Activated gamma-delta T cell (primary cell): Measurements from ENCODE around the gene FOXP4.

Experiments
- DNase-seq: peaks from one replicate; lab custom pipeline; 2025; lab: John Stamatoyannopoulos, UW

The FOXP4 gene

DNA sequence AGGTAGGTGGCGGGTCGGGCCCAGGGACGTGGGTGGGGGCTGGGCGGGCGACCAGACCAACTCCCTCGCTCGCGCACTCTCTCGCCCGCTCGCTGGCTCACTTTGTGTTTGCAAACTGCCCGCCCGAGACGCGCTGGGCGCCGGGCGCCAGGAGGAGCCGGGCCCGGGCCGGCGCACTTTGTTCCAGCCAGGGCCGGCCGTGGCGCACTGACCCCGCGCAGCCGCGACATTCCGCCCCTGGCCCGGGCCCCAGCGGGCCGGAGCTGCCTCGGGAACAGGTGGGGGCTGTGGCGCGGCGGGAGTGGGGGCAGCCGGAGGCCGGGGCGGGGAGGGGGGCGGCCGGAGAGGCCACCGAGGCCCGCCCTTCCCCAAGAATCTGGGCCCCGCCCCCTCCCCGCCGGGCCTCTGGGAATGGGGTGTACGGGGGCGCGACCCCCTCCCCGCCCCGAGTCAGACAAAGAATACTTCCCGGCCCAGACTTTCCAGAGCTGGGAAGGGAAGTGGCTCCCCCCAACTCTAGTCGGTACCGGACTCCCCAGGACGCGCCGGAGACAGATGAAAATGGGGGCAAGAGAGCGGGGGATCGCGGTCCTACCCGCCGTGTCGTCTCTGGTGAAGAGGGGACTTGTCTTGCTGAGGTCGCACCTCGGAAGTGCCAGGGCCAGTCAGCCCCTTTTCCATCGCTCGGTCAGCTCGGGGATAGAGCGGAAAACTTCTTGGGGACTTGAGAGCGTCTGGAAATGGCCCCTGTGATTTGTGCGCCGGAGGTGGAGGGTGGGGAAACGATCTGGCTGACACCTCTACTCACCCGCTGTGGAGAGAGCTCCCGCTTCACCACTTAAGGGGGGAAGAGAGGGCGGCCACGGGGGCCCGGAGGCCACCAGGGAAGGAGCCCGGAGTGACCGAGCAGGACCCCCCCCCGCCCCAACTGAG lies 951 bp downstream of the FOXP4 start:
- no peak for DNase-seq

DNA sequence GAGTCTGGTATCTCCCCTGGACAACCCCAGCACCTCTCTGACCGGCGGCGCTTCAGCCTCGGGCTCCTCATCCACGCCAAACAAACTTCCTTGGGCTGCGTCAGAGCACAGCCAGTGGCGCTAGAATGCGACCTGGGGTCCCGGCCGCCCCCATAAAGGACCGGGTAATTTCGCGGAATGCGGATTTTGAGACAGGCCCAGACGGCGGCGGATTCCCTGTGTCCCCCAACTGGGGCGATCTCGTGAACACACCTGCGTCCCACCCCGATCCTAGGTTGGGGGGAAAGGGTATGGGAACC lies 1.6 kb downstream of the FOXP4 start:
- DNase-seq, result no peak

DNA sequence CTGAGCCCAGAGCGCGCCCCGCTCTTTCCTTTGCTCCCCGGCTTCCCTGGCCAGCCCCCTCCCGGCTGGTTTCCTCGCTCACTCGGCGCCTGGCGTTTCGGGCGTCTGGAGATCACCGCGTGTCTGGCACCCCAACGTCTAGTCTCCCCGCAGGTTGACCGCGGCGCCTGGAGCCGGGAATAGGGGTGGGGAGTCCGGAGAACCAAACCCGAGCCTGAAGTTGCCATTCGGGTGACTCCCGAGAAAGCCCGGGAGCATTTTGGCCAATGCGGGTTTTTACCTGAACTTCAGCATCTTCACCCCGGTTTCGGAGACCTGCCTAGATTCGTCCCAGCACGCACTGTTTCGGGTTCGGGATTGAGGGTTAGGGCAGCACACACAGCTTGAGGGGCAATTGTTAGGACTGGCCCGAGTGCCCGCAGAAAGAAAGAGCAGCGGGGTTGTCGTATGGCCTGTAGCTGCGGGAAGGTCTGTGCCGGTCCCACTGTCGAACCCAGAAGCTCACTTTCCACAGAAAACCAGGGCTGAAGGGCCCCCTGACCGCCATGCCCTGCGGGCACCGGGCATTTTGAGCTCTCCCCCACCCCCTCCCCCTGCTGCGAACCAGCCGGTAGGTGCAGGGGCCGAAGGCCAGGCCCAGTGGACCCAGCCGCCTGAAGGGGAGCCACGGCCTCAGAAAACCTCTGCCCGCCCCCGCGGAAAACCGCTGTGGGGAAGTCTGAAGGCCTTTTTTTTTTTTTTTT lies 2.1 kb downstream of the FOXP4 start:
- peak; percentile 50 for DNase-seq

DNA sequence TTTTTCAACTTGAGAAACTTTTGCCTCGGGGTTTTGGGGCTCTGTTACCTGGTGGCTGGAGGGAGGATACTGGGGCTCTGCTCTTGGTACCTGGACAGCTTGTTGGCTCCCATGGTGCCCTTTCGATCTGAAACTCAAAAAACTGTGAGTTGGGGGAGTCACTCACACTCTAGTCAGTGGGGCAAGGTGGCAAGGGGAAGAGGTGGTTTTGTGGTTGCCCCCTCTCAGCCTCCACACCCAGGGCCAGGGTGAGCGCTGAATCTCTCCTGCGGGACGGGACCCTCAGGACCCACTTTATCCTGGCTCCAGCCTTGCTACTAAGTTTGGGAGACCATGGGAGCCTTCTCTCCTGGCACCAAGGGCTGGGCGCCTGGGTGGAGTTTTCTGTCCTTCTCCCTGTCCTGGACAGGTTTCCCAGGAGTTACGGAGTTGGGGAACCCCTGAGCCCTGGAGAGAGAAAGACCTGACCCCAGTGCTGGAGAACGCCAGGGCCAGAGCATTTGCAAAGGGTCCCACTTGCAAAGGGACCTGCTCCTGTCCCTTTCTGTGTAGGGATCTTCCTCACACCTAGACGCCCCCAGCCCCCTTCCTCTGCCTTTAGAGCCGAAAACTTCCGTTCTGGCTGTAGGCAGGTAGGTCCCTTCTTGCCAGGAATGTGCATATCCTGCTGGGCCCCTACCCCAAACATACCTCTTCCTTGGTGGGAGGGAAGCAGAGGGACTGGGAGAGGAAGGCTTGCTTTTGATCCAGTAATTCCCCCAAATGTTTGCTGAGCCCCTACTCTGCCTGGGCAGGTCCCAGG lies 2.9 kb downstream of the FOXP4 start:
- DNase-seq, result no peak

DNA sequence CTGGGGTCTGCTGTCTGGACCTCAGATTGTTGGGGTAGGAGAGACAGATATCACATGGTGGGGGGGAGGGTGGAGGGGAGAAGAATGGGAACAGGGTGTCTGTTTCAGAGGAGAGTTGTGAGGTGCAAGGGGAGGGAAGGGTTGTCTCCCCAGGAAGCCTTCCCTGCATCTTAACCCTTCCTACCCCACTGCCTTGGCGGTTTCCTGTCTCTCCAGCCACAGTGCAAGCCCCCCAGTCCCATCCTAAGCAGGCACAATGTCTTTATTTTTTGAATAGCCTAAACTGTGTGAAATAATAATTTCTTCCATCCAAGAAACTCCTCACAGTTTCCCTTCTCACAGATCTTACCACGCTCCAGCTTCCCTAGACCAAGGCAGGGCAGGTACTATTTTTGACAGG lies 3.5 kb downstream of the FOXP4 start:
- DNase-seq, result no peak

DNA sequence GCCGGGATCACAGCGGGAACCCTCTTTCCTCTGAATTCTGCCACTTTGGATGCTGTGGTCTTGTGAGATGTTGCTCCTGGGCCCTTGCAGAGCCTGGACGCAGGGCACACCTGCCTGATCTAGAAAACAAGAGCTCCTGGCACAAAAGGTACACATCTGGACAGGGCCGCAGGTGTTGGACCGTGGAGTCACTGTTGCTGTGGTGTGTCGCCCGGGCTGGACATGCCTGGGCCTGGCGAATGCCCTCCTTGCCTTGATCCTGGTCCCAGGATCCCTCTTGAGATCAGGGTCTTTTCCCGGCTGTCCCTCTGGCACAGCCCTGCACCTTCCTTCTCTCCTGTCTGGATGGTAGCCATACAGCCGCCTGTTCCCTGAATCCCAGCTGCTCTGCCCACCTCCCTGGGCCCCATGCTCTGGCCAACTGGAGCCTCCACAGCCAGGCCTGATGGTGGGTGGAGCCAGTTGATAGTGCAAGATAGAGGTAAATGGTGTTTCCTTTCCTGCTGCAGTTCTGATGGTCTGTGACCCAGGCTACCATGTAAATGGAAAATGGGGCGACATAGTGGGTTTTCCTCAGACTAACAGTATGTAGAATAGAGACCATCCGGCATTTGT lies 5.0 kb downstream of the FOXP4 start:
- no peak for DNase-seq

DNA sequence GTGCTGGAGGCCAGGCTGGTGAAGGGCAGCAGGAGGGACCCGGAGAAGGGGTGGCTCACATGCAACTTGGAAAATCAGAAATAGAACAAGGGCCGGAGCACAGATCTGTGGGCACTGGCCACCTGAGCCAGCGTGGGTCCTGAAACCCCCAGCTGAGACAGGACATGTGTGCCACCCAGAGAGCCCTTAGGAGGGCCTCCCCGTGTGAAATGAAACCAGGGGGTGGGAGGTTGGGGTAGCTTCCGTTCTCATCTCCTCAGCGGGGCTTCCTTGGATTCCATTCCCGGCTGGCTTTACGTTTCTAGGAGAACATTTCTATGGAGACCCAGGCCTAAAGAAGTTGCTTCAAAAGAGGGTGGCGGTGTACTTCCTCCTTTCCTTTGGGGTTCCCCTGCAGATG lies 5.7 kb downstream of the FOXP4 start:
- DNase-seq, result no peak

DNA sequence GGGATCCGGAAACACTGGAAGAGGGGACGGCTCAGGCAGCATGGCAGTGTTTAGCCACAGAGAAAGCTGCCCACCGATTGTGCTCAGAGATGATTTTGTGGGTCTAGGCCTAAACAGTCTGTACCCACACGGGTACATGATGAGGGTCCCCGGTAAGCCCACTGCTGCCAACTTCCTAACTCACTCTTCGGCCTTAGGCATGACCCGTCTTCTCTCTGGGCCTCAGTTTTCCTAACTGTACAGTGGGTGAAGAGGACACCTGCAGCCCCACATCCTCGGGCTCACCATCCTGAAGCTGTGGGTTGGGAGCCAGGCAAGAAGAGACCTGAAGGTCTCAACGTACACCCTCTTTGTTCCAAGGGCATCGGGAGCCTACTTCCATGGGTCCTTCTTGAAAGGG lies 6.5 kb downstream of the FOXP4 start:
- no peak for DNase-seq

DNA sequence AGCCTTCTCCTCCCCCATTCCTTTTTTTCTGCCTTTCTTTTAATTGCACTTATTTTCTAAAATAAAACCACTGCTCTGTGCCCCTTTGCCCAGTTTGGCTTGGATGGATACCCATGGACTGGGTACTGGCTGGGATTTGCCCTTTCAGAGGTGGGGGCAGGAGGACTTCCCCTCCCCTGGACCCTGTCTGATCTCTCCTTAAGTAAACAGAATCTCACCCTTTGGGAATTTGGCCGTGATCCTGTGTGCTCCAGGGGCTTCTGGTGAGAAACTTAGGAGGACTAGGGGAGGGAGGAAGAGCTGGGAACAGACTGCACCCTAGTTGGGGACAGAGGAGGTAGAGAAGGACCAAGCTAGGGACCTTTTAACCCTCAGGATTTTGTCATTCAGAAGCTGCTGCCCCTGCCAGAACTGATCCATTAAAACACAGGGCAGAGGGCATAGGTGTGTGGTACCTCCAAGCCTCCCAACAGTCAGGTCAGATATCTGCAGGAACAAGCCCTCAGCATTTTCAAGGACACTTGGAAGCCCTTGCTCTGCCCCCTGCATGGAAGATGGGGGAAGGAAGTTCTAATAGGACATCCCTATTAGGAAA lies 7.3 kb downstream of the FOXP4 start:
- no peak for DNase-seq

DNA sequence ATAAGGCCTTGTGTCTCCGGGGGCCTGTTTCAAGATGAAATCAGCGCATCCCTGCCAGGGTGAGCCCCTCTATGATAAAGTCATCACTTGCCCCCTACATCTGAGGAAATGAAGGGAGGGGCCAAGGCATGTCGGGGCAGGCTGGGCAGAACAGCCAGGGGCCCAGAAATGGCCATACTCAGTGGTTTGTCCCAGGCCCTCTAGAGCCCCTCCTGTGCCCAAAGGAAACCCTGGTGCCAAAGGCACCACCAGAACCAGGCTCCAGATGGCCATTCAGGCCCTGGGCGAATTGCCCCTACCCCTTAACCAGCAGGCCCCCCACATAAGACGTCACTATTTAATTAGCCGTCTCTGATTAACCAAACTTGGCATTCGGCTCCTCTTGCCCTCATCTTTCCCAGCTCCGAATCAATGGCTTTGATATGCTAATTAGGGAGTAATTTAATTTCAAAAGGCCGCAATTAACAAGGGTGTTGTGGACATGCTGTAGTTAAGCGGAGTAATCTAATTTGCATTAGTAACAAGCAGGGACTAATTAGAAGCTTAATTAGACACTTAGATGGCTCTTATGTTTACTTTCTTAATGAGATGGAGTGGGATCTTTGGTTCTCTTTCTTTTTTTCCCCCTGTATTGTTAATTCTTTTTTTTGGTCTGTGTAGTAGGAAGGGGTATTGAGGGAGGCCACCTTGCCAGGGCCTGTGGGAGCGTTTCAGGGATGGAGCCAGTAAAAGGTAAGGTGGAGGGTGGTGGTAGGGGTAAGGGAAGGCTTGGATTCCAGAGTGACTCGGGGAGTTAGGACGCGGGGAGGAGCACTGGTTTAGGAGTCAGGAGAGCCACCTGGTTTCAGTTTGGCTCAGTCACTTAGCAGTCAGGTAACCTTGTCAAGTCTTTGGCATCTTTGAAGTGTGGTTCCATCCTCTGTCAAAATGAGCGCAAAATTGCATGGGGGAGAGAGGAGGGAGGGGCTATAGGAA lies 9.4 kb downstream of the FOXP4 start:
- DNase-seq, result no peak

DNA sequence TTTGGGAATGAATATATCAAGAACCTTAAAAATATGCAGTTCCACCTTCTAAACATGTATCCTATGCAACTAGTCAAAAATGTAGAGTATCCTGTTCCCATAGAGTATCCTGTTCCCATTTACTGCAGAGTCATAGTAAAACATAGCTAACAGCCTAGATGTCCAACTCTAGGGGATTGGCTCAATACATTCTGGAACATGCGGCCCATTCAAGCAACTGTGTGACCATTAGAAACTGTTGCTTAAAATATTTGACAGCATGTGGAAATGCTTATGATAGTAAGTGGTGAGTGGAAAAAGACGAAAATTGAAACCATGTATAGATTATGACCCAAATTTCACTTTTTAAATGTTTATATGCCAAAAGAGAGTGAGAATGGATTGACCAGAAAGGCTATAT lies 11.2 kb downstream of the FOXP4 start:
- DNase-seq, result no peak

DNA sequence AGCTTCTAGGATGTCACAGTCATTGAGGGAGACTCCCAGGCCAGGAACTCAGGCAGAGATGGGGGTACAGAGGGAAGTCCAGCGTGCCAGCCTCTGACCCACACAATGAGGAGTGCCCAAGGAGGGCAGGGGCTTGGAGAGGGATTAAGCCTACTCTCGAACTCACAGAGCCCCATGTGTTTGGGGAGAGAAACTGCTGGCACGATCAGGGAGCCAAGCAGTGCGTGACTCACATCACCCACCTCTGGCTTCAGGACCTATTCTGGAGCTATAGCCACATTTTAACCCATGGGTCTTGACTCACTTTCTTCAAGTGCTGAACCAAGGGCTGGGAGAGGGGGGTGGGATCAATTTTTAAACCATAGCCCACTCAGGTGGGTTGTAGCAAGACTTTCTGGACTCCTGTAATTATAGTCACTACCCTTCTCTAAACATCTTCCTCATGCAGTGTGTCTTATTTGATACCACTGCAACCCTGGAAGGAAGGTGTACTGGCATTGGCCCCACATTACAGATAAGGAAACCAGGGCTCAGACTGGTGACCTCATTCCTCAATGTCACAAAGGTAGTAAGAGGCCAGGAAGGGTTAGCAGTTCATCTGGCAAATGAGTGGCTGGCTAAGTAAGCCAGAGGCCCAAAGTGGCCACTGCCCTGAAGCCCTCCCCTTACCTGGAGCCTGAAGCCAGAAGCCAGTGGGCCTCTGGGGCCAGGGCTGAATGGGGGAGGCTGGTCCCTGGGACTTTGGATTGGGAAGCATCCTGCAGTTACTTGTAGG lies 12.0 kb downstream of the FOXP4 start:
- DNase-seq, result no peak

DNA sequence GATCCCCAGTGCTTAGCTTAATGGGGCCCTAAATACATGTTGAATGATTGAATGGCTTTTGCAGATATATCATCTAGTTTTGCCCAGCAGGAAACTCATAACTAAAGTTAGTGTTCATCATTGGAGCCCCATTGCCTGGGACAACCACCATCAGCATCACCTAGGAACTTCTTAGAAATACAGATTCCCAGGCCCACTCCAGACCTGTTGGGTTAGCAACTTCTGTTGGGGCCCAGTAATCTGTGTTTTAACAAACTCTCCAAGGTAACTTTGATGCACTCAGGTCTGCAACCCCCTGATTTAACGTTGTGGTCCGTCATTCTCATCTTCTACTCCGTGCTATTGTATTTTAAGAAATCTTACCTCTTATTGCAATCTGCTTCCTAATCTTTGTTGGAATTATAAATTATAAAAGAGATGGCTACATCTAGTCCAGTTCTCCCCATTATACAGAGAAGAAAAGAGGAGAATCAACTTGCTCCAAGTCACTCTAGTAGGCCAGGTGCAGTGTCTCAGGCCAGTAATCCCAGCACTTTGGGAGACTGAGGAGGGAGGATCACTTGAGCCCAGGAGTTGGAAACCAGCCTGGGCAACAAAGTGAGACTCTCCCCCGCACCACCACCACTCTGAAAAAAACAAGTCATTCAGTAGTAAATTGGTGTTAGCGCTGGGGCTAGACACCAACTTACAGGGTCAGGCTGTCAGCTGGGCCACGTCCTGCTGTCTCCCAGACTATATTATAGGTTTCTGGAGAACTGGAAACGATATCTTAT lies 13.7 kb downstream of the FOXP4 start:
- no peak for DNase-seq

DNA sequence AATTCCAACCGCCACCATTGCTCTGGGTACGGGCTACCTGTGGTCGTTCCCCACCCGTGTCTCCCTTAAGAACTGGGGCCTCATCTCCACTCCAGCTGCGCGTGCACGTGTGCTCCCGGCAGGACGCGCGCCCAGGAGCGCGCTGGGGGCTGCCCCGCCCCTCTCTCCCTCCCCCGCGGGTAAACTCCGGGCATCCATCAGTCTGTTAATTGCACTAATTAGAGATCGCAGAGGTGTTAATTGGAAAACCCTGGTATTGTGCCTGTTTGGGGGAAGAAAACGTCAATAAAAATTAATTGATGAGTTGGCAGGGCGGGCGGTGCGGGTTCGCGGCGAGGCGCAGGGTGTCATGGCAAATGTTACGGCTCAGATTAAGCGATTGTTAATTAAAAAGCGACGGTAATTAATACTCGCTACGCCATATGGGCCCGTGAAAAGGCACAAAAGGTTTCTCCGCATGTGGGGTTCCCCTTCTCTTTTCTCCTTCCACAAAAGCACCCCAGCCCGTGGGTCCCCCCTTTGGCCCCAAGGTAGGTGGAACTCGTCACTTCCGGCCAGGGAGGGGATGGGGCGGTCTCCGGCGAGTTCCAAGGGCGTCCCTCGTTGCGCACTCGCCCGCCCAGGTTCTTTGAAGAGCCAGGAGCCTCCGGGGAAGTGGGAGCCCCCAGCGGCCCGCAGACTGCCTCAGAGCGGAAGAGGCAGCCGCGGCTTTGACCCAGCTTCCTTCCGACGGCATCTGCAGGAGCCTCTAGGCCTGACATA lies 14.4 kb downstream of the FOXP4 start:
- DNase-seq, result peak; percentile 84

DNA sequence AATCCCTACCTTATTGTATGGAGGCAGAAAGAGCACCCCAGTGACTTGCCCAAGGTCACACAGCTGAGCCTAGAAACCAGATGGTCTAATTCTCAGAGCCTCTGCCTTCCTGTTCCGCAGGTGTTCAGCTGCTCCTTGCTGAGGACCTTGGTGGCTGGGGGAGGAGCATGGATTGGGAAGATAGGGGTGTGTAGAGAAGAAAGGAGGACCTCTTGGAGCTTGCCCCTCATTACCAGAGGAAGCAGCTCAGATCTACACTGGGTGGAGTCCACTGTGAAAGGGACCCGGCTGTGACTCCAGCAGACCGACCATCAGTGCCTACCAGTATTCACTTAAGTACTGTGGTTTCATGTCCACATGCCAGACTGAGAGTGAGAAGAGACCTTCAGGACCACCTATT lies 15.2 kb downstream of the FOXP4 start:
- DNase-seq, result no peak

DNA sequence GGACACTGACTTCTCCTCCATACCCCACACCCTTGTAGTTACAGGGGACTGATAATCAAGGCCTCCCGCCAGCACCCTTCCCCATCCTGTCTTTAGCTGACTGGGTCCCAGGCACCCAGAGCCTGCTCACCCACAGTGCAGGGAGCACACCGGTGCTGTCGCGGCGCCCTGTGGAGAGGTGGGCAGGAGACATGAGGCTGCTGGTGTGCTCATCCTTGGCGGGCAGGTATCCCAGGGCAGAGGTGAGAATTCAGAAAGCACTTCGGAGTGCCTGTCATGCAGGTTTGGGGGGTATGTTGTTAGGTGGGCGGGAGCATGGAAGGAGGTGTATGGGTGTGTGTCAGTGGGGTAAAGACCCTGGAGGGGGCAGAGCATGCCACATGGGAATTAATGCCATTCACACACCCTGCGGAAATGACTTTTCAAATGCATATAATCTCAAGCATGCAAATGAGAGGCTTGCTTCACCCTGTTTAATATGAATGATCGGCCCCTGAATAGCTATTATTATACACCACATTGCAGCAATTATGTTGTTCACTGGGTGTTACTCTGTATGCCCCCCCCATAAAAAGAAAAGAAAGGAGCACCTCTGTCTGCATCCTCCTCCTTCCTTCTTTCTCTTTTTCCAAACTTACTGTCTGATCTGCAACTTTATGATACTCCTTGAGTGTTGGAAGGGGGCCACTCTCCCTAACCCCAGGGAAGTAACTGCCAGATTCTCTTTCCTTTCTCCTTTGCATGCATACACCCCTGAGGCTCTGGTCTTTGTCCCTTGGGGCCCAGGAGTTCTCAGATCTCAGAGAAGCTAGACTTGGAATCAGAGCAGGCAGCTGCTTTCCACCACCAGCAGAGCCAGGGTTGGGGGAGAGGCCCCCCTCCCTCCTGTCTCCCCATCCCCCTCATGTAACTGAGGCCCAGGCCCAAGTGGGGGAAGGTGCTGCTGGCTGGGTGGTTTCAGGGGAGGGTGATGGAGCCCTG lies 16.0 kb downstream of the FOXP4 start:
- DNase-seq, result no peak
